ENCODE results near the gene ATXN7L3B. TPM values are rescaled to one million over a fixed set of nuclear protein-coding genes. Genes with fewer than 3 reads are reported as not detected.

Gene ATXN7L3B
- total RNA-seq (2022; extraction: Qiagen RNA extraction): 13.1 to 19.5 TPM (median 16.0 TPM) in 5 replicates

DNA sequence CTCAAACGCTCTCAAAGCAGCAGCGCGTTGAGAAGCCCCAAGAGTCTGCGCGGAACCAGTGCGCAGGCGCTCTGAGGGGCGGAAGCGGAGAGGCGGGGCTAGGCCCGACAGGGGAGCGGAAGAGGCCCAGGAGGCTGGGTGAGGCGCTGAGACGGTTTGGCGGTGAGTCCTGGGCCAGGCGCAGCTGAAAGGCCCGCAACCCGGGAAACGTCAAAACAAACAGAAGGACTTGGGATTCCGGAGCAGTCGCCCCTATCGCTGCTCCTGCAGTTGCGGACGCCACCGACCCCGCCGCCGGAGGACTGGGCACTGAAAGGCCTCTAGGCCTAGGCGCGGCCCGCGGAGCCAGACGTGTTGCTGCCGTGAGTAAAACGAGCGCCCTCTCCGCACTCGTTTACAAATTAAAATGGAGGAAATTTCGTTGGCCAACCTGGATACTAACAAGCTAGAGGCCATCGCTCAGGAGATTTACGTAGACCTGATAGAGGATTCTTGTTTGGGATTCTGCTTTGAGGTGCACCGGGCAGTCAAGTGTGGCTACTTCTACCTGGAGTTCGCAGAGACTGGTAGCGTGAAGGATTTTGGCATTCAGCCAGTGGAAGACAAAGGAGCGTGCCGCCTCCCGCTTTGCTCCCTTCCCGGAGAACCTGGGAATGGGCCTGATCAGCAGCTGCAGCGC is at the start of gene ATXN7L3B:
ATXN7L3B (plus strand) TSS at position 129 of the 679 bp plus-strand sequence; CDS start at position 407, 278 bp downstream.

